ENCODE data around the gene LRPPRC. TPM values are rescaled to one million over a fixed set of nuclear protein-coding genes. Genes with fewer than 3 reads are reported as not detected.

Gene LRPPRC
- polyA plus RNA-seq, 4 donors: 80.2 to 124 (median 118) TPM

- DNase-seq (ENCODE audit: low read depth in 4 of 4, low spot score in 3 of 4): no peak
Observed at GRCh38 chr2:43984533-43984932, 11.3 kb downstream of the LRPPRC start.

GRCh38 chr2:43980902-43981301, 14.9 kb downstream of the LRPPRC start:
- DNase-seq (ENCODE audit: low read depth in 4 of 4, low spot score in 3 of 4): no peak

GRCh38 chr2:43977677-43978375, 18.0 kb downstream of the LRPPRC start:
- no peak for DNase-seq (ENCODE audit: low read depth in 4 of 4, low spot score in 3 of 4)

- no peak for DNase-seq (ENCODE audit: low read depth in 4 of 4, low spot score in 3 of 4)
Observed at GRCh38 chr2:43960921-43961320, 34.9 kb downstream of the LRPPRC start.

- DNase-seq (ENCODE audit: low read depth in 4 of 4, low spot score in 3 of 4): no peak
Observed at GRCh38 chr2:43958397-43959275, 37.2 kb downstream of the LRPPRC start.

- peak in 2 of 4 donors; percentile 2 to 4 for DNase-seq (ENCODE audit: low read depth in 4 of 4, low spot score in 3 of 4)
Observed at GRCh38 chr2:43950383-43951008, 45.3 kb downstream of the LRPPRC start.

GRCh38 chr2:43948370-43948769, 47.4 kb downstream of the LRPPRC start:
- no peak for DNase-seq (ENCODE audit: low read depth in 4 of 4, low spot score in 3 of 4)

GRCh38 chr2:43946685-43947084, 49.1 kb downstream of the LRPPRC start:
- no peak for DNase-seq (ENCODE audit: low read depth in 4 of 4, low spot score in 3 of 4)

- DNase-seq (ENCODE audit: low read depth in 4 of 4, low spot score in 3 of 4): no peak
Observed at GRCh38 chr2:43945439-43945838, 50.4 kb downstream of the LRPPRC start.

GRCh38 chr2:43944915-43945314, 50.9 kb downstream of the LRPPRC start:
- no peak for DNase-seq (ENCODE audit: low read depth in 4 of 4, low spot score in 3 of 4)

- no peak for DNase-seq (ENCODE audit: low read depth in 4 of 4, low spot score in 3 of 4)
Observed at GRCh38 chr2:43943809-43944452, 51.9 kb downstream of the LRPPRC start.

- no peak for DNase-seq (ENCODE audit: low read depth in 4 of 4, low spot score in 3 of 4)
Observed at GRCh38 chr2:43943323-43943722, 52.5 kb downstream of the LRPPRC start.

GRCh38 chr2:43942881-43943280, 52.9 kb downstream of the LRPPRC start:
- DNase-seq (ENCODE audit: low read depth in 4 of 4, low spot score in 3 of 4): no peak

- no peak for DNase-seq (ENCODE audit: low read depth in 4 of 4, low spot score in 3 of 4)
Observed at GRCh38 chr2:43941966-43942365, 53.8 kb downstream of the LRPPRC start.

GRCh38 chr2:43941359-43941758, 54.4 kb downstream of the LRPPRC start:
- no peak for DNase-seq (ENCODE audit: low read depth in 4 of 4, low spot score in 3 of 4)

GRCh38 chr2:43939695-43940256, 56.0 kb downstream of the LRPPRC start:
- DNase-seq (ENCODE audit: low read depth in 4 of 4, low spot score in 3 of 4): no peak

GRCh38 chr2:43937269-43937820, 58.4 kb downstream of the LRPPRC start:
- no peak for DNase-seq (ENCODE audit: low read depth in 4 of 4, low spot score in 3 of 4)

- DNase-seq (ENCODE audit: low read depth in 4 of 4, low spot score in 3 of 4): no peak
Observed at GRCh38 chr2:43934567-43934966, 61.2 kb downstream of the LRPPRC start.

GRCh38 chr2:43931293-43931692, 64.5 kb downstream of the LRPPRC start:
- no peak for DNase-seq (ENCODE audit: low read depth in 4 of 4, low spot score in 3 of 4)

GRCh38 chr2:43927442-43927841, 68.3 kb downstream of the LRPPRC start:
- DNase-seq (ENCODE audit: low read depth in 4 of 4, low spot score in 3 of 4): no peak
